Amniotic epithelial cell (primary cell): ENCODE results near the gene EPHA3.
"Not testable (repeated sequence)": the region's sequence is repeated elsewhere in the genome, so short reads cannot be mapped to it uniquely, and the experiment has no call there.

Experiments used
- DNase-seq: peaks from one replicate; pipeline ENCODE4 v3.0.0-alpha.2; 2010; ENCODE audit warnings: low read depth

EPHA3 gene

DNA sequence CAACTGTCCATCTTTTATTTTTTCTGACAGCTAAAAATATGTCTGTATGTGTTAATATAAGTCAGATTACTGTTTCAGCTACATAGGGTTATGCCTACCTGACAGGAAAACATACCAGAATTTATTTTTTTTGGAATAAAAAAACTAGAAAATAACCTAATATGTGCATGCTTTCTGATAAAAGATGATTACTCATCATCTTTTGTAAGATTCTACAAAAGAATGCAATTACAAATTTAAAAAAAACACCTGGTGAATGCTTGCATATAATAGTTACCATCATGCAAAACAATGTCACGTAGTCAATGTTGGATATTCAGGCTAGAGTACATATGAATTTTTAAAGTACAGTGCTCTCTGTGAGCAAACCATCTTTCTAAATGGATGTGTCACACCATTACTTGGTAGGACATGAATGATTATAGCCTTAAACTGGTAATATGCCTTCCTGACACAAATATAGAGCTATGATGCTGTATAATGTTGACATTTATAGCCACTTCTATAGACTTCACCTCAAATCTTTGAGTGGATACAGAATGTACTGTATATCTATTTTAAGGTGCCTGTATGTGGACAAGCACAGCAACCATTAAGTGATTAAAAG is 180.6 kb downstream of the EPHA3 start:
- no peak for DNase-seq

DNA sequence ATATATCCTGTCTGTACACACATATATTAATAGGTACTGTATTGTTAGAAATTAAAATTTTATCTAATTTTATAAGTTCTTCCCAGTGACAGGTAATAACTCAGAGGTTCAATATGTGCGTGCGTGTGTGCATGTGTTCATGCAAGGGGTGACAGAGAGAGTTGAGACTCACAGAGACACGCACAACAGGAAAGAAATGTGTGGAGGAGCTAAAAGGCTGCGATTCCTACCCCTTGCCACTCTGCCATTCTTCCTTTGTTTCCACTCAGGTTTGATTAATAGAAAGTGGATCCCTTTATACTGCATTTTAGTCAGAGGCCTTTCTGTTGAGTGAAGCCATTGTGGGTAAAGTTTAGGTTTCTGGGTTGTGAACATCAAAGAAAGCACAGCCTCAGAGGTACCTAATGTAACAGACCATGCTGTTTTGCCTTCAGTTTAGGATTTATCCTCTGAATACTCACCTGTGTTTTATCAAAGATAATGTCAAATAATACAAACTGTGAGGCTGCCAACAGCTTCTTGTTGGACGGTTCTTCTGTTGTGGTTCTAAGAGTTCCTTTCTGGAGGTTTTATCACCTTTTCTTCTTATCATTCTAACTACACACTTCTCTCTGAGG is 182.3 kb downstream of the EPHA3 start:
- no peak for DNase-seq

DNA sequence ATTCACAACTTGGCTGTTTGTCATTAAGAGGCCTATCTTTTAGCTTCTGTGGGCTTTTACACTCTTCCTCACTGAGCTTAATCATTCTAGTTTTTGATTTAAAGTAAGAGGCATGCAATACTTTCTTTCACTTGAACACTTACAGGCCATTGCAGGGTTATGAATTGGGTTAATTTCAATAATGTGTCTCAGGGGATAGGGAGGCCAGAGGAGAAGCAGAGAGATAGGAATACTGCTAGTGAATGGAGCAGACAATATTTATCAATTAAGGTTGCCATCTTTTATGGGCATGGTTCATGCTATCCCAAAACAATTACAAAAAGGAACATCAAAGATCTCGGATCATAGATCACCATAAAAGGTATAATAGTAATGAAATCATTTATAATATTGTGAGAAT is 189.8 kb downstream of the EPHA3 start:
- DNase-seq, result no peak

DNA sequence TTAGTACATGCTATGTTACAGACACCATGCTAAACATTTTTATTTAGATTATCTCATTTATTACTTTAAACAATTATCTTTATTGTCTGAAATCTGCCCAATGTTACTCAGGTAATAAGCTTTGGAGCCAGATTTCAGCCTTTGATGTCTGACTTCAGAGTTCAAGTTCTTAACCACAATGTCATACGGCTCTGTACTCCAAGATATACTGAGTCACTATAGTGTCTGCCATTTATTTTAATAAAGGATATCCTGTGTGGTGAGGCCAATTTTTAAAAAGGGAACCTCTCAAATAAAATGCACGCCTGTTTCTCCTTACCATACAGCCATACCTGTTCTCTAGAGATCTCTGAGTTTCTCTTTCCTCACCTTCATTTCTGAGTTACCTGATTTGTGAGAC is 193.1 kb downstream of the EPHA3 start:
- DNase-seq, result no peak

DNA sequence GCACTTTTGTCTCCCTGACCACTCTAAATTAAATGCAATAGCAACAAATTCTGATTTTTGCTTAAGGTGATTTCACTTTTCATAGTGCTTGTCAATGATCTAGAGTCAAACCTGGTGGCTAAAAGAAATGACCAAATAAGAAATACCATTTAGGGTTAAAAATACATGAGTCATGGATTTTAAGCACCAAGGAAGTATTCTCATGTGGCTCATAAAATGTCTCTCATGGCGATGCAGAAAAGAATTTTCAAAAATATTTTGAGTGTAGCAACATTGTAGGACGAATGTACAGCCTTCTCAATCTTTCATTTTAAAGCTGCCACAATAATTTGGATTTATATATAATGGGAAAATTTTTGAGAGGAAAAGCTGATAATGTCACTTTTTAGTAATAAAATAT is 193.6 kb downstream of the EPHA3 start:
- DNase-seq, result no peak

DNA sequence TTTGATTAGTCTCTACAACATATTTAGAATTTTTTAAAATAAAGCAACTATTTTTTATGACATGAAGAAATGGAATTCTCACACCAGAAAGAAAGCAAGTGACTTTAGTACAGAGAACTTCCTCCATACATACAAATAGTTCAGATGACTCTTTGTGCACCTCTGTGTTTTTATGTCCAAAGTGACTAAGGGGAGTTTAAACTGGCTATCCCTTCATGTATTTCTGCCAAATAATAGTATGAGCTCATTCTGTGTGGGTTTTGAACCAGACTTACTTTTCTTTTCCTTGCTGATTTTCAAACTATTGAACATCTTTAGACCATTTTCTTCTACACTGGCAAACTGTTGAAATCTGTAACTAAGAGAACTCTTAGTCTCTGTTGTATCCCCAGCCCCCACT is 196.3 kb downstream of the EPHA3 start:
- DNase-seq, result no peak

DNA sequence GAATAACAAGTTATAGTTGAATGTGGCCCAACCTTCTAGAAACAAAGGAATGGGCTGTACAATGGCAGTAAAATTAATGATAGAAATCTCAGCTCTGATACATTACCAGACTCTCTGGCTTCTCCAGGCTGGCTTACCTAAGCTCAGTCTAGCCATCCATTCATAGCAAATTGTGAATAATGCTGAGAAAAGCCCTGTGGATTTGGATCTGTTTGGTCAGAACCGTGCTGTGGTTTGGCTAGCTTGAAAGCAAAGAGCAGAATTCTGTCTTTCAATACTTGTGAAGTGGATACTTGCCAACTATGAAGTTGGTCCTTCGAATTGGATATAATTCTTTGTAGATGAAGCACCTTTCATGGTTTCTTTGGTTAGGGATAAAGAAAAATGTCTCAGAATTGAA is 199.1 kb downstream of the EPHA3 start:
- no peak for DNase-seq

DNA sequence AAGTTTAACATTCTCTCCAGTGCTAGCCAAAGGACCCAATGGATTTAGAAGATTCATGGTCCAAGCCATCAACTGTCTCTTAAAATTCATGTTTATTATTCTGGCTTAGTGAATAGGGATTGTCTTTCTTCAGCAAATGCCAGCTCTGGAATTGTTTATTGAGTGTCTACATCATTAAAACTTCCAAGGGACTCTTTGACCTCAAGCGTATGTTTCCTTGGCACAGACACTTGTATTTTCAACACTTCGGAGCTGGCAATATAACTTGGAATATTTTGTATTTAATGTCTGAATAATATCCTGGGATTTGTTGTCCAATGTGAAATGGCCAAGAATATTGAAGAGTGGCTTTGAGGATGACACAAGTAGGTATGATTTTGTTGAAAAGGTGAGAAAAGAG is 204.2 kb downstream of the EPHA3 start:
- DNase-seq, result no peak

DNA sequence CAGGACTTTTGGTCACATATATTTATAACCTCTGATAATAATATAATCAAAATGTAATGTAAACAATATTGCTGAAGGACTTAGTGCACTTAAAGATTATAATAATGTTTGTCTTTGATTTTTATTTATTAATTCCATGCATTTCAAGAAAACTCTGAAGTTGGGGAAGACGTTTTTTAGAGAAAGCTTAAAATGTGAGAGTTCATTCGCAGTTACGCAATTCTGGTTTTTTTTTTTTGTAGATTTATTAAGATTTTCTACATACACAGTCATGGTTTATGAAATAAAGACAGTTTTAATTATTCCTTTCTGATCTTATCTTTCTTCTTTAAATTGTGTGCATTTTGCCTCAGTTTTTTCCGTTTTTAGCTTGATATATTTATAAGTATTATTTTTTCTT is 204.7 kb downstream of the EPHA3 start:
- no peak for DNase-seq

DNA sequence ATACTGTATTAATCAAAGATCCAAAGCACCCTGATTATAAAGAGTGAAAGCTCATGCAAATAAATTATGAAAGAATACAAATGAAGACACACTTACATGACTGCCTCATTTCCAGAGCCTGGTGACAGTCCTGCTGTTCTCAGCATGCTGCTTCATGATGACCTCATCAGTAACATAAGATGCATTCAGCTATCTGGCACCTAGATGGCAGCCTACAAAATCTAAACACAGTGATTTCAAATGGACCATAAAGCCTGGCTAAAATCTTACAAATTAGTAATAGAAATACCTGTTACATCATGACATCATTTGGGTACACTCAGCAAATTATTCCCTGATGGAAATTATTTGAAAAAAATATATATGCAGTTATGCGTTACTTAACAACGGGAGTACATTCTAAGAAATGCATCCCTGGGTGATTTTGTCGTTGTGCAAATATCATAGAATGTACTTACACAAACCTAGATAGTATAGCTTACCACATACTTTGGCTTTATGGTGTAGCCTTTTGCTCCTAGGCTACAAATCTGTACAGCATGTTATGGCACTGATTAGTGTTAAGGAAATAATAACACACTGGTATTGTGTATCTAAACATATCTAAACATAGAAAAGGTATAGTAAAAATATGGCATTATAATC is 207.2 kb downstream of the EPHA3 start:
- peak; percentile 60 for DNase-seq

DNA sequence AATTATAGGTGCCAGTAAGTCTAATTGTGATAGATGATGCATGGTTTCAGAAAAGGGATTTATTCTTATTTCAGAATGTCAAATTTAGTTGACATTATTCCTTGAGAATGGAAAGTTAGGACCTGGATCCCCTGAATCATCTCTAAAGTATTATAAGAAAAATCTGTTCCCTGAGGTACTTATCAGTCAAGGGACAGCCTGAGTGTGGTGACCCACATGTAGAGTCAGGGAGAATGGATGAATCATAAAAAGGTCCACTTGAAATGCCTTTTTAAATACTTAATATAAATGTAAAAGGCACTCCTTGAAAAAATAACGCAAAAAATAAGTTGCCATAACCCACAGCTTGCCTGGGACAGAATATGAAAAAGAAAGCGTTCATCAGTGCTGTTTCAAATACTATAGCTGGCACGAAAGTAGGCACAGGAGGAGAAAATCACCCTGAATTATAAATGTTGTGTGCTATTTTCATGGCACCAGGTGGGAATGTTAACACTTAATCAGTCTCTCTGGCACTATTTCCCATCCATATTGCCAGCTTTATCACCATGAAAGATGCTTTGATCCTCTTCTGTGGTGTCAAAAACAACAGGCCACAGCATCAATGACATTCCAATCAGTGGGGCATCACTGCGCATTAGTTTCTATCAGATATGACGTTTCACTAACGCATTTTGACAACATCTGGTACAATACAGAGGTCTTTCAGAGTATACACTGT is 208.5 kb downstream of the EPHA3 start:
- no peak for DNase-seq

DNA sequence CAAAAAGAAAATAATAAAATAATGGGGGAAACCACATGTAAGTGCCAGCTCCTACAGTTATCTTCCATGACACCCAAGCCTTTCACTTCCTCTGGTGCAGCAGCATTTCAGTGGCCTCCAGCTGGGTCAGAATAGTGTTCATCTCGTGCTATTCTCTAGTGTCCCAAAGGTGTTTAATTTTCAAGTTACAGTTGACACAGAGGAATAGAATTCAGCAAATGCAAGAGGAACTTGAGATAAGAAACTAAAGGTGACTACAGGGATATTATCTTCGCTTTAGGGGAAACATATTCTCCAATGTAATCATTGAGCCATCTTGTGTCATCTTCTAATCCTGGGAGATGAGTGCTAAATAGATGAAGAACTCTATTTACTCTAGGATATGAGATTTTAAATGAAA is 212.8 kb downstream of the EPHA3 start:
- DNase-seq, result no peak

DNA sequence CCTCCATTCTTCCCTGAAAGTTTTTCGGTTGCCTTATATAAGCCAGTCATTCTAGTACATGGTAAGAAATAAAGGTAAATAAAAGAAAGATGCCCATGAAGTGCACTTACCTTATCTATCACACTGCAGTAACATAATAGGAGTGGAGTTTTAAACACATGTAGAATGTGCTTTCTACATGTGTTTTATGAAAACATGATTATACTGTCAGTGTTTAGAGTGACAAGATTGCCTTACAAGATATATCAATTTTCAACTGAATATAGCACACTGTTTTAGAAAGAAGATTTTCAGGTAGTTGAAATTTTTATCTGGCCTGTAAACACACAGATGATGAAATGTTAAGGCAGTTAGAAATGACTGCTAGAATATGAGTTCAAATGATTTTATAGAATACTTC is 219.6 kb downstream of the EPHA3 start:
- no peak for DNase-seq

DNA sequence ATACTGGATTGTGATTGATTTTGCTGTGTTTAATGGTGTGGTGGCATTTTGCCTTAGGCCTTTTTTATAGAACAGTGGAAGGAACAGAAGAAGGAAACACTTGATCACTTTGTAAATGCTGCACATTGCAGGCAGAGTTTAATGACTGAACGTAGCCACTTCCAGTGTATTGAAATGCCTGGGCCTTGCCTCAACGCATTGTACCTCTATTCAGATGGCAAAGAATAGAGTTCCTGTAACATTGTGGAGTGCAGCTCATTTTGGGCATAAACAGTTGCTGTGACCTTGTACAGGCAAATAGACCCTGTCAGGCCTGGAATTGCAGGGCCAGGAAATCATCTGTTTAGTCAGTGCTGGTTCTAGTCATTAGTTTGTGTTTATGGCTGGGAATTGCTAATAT is 225.0 kb downstream of the EPHA3 start:
- no peak for DNase-seq

DNA sequence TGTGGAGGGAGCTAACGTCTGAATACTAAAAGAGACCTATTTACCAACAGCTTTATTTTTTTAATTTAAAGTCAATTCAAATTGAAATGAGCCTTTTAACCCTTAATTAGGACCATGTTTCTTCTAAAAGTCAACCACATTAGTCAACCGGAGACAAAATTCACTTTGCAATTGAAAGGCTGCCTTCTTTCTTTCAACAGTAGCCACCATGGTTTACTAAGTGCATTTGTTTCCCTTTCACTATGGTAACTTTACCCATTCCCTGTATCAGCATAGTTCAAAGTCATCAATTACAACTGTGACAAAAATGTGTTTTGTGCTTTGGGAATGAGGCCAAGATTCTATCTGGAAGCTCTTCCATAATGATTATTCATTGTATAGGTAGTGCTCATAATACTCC is 225.4 kb downstream of the EPHA3 start:
- DNase-seq, result no peak

DNA sequence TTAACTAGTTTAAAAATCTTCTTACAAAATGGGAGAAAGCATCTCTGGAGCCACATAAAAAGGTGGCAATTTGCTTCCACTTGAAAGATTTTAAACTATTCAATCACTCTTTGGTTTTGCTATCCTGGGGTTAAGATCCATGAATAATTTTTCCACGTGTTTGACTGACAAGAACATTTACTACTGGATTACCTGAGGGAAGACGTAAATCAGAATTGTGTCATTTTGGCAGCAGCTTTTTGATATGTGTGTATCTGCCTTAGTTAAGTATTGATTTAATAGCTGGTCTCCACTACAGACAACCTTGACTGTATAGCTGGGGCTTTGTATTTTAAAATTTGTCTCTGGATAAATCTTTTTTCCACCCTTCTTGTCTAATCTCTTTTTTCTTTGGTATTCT is 228.3 kb downstream of the EPHA3 start:
- no peak for DNase-seq

DNA sequence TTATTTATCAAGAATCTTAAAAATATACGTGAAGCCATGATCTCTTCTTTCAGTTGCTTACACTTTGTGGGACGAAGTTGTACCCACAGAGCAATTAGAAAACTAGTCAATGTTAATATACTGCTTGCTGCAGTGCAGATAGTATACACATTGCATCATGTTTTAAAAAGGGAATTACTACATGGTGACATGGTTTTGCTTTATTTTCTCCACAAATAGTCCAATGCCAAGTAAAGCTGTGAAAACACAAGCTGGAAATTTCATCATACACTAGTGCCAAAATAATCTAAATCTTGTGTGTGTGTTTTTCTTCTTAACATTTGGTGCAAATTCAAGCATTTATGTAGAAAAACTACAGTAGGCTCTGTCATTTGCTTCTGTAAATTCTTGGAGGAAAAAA is 233.0 kb downstream of the EPHA3 start:
- no peak for DNase-seq

DNA sequence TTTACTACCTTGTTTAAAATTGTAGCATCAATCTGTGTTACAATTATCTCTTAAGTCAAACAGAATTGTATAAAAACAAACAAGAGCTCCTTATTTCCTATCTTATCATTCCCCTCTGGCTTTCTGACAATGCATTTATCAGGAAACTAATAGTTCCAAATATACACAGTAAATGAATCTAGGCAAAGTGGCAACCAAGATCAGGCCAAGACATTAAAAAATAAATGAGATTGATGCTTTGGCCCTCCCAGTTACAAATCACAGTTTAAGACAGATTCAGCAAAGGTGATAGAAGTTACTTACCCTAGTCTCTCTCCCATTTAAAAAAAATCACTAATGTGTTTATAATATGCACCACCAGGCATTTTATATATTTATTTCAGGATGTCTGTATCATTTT is 236.7 kb downstream of the EPHA3 start:
- no peak for DNase-seq

DNA sequence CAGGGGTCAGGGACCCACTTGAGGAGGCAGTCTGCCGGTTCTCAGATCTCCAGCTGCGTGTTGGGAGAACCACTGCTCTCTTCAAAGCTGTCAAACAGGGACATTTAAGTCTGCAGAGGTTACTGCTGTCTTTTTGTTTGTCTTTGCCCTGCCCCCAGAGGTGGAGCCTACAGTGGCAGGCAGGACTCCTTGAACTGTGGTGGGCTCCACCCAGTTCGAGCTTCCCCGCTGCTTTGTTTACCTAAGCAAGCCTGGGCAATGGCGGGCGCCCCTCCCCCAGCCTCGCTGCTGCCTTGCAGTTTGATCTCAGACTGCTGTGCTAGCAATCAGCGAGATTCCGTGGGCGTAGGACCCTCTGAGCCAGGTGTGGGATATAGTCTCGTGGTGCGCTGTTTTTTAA is 243.5 kb downstream of the EPHA3 start:
- DNase-seq, result not testable (repeated sequence)

DNA sequence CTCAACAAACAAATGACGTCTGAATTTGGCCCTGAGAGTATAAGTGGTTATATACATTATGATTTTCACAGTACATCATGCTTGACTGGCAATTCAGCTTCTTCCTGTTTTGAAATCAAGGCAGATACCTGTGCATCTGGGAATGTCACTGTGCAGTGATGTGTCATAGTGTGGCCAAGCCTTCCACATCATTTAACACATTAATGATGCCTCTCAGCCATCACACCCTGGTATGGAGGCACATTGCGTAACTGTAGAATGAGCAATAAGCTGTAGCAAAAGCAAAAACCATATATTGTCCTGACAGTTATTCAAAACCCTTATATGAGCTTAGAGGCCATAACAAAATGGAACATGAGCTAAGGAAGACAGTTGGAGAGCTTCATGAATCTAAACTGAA is 246.0 kb downstream of the EPHA3 start:
- peak; percentile 61 for DNase-seq

DNA sequence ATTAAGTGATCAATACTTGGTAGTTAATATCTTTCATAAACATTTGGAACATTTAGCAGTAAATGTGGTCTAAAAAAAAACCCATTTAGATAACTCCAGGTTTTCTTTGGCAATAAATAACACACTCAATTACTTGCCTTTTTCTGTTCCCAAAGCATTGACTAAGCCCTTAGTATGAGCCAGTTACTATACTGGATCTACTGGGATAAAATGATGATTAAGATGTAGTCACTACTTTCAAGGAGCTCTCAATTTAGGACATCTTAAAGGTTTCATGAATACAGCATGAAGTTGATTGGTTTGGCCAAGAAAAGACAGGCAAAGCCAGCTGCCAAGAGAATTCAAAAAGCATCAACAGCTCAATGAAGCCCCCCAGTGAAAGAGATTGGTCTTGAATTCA is 250.9 kb downstream of the EPHA3 start:
- DNase-seq, result no peak

DNA sequence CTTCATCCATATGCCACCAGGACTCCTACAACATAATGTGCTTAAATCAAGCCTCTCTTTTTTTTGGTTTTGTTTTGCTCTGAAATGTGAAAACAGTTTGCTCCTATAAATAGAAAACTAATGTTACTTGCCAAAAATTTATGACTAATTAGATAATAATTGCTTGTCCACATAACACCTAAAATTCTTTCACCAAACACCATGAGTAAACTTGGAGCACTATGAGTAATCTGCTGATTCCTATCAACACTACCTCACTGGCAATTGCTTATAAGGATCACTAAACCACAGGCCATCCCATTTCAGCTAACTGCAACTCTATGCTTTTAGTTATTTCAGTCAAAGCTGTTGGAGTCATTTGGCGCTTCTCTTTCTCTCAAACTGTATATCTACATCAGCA is 252.7 kb downstream of the EPHA3 start:
- peak; percentile 60 for DNase-seq

DNA sequence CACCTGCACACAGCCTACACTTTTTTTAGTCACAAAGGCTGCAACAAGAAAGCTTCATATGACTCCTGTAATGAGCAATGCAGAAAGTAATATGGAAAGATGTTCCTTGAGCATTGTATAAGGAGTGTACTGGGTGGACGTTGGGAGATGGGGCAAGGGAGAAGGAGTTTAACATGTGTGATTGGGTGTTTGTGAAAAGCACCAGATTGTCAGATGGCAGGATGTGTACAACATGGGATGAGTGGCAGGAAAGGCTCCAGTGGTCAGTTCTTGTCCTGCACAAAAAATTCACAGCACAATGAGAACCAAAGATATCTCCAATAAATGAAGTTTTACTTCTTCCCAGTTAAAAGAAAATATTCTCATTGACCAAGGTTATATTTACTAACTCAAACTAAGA is 255.1 kb downstream of the EPHA3 start:
- DNase-seq, result no peak
